Neural cell (in vitro differentiated cells): ENCODE results near the gene CADM1.

Experiments used
- MXI1 ChIP-seq: fragments of 450-650 bp; conservative IDR thresholded peaks from 2 replicates; pipeline ENCODE4 v1.6.1; 2014; ENCODE audit warnings: antibody characterized with exemption, mild to moderate bottlenecking; ENCODE audit not compliant: poor library complexity, severe bottlenecking
- TF ChIP-seq, protein P1 (sequence below): fragments of 450-650 bp; IDR thresholded peaks from 2 replicates; pipeline ENCODE4 v1.5.1; 2014; ENCODE audit warnings: antibody characterized with exemption, mild to moderate bottlenecking, moderate library complexity; ENCODE audit not compliant: poor library complexity, severe bottlenecking

- TF ChIP-seq MXI1: no peak
- TF ChIP-seq, protein P1, sequence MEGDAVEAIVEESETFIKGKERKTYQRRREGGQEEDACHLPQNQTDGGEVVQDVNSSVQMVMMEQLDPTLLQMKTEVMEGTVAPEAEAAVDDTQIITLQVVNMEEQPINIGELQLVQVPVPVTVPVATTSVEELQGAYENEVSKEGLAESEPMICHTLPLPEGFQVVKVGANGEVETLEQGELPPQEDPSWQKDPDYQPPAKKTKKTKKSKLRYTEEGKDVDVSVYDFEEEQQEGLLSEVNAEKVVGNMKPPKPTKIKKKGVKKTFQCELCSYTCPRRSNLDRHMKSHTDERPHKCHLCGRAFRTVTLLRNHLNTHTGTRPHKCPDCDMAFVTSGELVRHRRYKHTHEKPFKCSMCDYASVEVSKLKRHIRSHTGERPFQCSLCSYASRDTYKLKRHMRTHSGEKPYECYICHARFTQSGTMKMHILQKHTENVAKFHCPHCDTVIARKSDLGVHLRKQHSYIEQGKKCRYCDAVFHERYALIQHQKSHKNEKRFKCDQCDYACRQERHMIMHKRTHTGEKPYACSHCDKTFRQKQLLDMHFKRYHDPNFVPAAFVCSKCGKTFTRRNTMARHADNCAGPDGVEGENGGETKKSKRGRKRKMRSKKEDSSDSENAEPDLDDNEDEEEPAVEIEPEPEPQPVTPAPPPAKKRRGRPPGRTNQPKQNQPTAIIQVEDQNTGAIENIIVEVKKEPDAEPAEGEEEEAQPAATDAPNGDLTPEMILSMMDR: no peak
Observed at GRCh38 chr11:115284773-115285172, 219.4 kb downstream of the CADM1 start.
